Daoy (cell line): ENCODE data around the gene DGKD. TPM values are rescaled to one million over a fixed set of nuclear protein-coding genes. Genes with fewer than 3 reads are reported as not detected.

ENCODE experiments used
- DNase-seq: peaks from one replicate; pipeline ENCODE4 v3.0.0-alpha.2; 2015; ENCODE audit warnings: low read depth
- total RNA-seq: library from RNA; depleted of rRNA; stranded (reverse); fragments of >200 nt; shearing (Covaris generic); gene quantifications from 2 replicates; pipeline ENCODE4 v1.2.3, GENCODE V29; 2014

Gene DGKD
- total RNA-seq, 1 experiment from 2014 or later = 13.5 TPM

DNA sequence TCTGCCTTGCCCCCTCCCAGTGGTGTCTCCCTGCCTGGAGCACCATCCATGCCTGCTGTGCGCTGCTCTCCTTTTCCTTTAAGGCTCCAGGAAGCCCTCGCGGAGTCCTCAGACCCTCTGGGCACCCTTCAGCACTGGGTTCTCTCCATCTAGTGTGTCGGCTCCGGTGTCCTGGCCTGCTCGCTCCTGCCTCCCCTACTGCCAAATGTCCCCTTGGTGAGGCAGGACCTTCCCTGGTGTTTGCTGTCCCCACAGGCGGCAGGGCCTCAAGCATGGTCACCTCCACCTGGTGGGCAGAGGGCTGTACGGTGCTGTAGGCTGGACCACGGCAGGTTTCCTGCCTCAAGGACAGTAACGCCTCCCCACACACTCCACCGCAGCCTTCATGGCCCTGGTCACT, 90.2 kb downstream of the DGKD start:
- no peak for DNase-seq

DNA sequence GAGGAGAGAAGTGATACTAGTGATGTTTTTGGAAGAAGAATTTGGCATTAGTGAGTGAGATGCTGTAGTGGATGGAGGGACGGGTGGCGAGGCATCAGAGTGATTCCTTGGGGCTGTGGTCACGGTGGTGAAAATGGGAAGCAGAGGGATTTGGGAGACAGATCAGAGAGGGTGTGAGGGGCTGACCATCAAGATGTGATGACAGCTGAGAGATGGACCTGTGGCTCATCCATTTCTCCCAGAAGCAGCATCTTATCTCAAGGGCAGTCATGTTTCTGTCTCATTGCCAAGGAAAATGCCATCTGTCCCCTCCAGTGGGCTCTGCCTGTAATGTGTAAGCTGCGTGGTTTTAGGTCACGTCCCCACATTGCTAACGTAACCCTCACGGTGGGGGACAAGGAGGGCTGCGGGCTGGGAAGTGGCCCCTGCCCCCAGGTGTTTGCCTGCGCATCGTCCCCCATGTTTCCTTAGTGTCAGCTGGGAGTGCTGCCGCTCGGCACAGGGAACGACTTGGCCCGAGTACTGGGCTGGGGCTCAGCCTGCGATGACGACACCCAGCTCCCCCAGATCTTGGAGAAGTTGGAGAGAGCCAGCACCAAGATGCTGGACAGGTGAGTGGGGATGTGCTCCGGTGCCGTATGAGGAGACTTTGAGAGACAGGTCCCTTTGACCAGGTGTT, 91.0 kb downstream of the DGKD start:
- no peak for DNase-seq

GRCh38 chr2:233446121-233446520, 91.8 kb downstream of the DGKD start:
- no peak for DNase-seq

DNA sequence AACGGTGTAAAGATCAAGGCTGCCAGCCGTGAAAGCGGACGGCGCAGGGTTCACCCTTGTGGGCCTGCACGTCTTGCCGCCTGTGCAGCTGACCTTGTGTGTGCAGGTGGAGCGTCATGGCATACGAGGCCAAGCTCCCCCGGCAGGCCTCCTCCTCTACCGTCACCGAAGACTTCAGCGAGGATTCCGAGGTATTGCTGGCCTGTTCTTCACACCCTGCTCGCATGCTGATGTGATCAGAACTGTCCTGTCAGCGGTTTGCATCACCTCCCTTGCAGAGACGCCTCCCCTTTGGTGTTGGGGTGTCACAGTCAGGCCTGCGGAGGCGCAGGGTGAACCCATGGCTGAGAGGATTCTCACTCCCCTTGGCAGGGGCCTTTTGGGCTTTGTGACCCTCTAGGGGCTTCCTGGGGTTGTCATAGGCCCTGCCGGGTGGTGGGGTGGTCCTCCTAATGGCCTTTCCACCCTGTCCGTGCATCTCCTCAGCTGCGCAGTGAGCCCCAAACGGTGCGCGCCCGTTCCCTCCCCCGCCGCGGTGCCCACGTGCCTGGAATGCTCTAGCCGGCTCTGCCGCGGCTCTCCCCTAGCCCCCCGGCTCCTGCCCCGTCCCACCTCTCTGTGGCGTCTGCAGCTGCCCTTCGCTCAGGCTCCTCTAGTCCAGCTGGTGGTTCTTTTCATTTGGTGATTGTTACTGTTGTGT, 92.5 kb downstream of the DGKD start:
- no peak for DNase-seq

DNA sequence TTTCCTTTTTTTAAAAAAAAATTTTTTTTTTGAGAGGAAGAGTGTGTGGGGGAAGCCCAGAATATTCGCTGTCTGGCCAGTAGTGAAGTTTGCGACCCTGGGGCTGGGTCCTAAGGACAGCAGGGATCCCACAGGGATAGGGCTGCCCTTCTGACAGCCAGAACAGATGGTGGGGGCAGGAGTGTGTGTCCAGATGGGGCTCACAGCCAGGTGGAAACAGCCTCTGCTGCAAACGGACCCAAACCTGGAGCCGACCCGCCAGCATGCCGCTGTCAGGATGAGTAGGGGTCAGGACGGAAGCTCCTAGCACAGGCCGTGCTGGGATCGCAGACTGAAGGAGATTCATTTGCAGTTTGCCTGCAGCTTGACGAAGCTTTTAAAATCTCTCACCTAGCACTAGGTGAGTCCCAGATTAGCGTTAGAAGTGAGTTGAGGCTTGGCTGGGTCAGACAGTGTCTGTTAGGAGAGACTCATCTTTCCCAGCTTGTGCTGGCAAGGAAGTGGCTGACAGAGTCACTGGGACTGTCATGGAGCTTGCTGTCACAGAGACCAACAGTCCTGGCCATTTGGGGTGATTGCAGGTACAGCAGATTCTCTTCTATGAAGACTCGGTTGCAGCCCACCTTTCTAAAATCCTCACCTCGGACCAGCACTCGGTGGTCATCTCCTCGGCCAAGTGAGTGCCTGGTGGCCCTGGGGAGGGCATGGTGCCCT, 93.4 kb downstream of the DGKD start:
- DNase-seq = no peak

DNA sequence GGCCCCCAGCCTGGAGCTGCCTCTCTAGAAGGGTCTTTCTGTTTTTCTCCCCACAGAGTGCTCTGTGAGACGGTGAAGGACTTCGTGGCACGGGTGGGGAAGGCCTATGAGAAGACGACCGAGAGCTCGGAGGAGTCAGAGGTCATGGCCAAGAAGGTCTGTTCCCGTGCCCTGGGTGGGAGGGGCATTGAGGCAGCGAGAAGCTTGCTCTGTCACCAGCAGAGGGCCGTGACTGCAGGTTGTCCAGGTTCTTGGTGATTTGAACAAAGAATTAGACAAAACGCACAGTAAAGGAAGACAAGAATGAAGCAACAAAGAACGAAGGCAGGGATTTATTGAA, 93.9 kb downstream of the DGKD start:
- no peak for DNase-seq

- DNase-seq = no peak
Measured at GRCh38 chr2:233448575-233448974, 94.3 kb downstream of the DGKD start.

DNA sequence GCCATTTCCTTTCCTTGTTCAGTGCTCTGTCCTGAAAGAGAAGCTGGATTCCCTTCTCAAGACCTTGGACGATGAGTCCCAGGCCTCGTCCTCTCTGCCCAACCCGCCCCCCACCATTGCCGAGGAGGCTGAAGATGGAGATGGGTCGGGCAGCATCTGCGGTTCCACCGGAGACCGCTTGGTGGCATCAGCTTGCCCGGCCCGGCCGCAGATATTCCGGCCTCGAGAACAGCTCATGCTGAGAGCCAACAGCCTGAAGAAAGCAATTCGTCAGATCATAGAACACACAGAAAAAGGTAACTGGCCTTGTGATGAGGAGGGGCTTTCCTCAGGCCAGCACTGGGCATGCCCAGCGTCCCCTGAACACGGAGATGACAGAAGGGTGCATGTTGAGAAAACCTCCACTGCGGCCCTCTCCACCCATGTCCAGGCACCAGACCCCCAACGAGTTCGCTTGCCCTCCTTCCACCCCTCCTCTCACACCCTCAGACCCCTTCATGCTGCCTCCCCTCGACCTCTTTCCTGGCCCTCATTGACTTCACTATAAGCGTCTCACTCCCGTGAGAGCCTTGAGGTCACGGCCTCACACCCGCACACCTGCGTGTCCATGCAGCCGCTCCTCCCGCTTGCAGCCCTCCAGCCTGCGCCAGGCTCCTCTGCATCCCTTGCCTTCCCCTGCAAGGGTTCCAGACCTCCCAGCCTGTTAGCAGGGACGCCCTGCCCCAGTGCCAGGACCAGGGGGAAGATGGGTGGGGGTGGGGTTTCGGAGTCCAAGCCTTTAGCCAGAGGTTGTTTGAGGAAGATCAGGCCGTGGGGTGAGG, 95.0 kb downstream of the DGKD start:
- DNase-seq = peak; percentile 74

- DNase-seq = no peak
Measured at GRCh38 chr2:233449921-233450863, 95.9 kb downstream of the DGKD start.

DNA sequence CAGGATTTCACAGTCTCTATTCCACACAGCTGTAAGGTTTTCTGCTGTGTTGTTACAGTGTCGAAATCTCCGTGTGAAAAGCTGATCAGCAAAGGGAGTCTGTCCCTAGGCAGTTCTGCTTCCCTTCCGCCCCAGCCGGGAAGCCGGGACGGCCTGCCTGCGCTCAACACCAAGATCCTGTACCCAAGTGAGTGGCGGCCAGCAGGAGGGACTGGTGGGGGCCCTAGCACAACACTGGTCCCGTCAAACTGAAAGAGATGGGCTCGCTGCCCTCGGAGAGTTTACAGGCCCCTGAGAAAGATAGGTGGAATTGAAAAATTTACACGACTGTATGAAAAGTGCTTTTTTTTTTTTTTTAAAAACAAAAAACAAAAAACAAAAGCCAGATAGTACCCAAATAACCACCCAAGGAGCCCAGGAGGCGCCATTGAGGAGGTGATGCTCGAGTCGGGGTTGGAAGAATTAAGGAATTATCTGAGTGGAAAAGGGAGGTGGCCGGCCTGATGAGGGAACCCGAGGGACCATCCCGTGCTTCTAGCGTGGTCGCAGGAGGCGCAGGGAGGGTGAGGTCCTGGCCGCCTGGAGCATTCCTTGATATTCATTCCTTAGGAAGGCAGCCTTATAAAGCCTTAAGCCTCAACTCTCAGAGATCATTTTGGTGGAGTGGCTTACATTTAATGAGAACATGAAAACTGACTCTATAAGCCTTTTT, 96.7 kb downstream of the DGKD start:
- DNase-seq = no peak

DNA sequence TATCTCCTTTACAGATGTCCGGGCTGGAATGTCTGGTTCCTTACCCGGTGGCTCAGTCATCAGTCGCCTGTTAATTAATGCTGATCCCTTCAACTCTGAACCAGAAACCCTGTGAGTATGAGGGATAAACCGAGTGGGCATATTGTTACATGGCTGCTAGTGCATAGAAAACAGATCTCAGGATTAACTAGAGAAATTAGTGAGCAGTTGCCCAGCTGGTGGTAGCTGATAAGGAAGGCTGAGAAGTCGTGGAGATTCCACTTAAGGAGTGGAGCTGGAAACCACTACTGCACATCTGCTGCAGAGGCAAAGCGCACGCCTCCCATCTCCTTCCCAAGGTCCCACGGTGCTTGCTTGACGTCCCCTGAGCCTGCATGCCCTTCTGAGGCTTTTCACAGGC, 97.7 kb downstream of the DGKD start:
- no peak for DNase-seq

- no peak for DNase-seq
Measured at GRCh38 chr2:233453111-233453915, 99.0 kb downstream of the DGKD start.

GRCh38 chr2:233453916-233454315, 99.6 kb downstream of the DGKD start:
- no peak for DNase-seq

- no peak for DNase-seq
Measured at GRCh38 chr2:233455006-233455405, 100.7 kb downstream of the DGKD start.

GRCh38 chr2:233455491-233455890, 101.2 kb downstream of the DGKD start:
- no peak for DNase-seq

GRCh38 chr2:233456111-233456510, 101.8 kb downstream of the DGKD start:
- DNase-seq = no peak

GRCh38 chr2:233456934-233457333, 102.6 kb downstream of the DGKD start:
- no peak for DNase-seq

- DNase-seq = no peak
Measured at GRCh38 chr2:233457356-233457755, 103.1 kb downstream of the DGKD start.

GRCh38 chr2:233458031-233458610, 103.8 kb downstream of the DGKD start:
- no peak for DNase-seq
